Glomerular endothelial cell (primary cell): ENCODE data around the gene ARHGEF11. TPM values are rescaled to one million over a fixed set of nuclear protein-coding genes. Genes with fewer than 3 reads are reported as not detected.

ENCODE experiments used
- DNase-seq: peaks from one replicate; pipeline ENCODE4 v3.0.0-alpha.2; 2011; ENCODE audit warnings: low read depth, low spot score; ENCODE audit errors: extremely low read depth
- total RNA-seq: library from RNA; depleted of rRNA; stranded (reverse); fragments of >200 nt; gene quantifications from 2 replicates; pipeline ENCODE4 v1.2.3, GENCODE V29; 2015

ARHGEF11 gene
- total RNA-seq, 1 donor from 2014 or later = 28.2 TPM

- DNase-seq = no peak
Measured at GRCh38 chr1:157004806-157005205, 40.7 kb downstream of the ARHGEF11 start.

- no peak for DNase-seq
Measured at GRCh38 chr1:157004327-157004726, 41.2 kb downstream of the ARHGEF11 start.

- no peak for DNase-seq
Measured at GRCh38 chr1:157001304-157001703, 44.2 kb downstream of the ARHGEF11 start.

GRCh38 chr1:157000686-157001085 lies 44.9 kb downstream of the ARHGEF11 start:
- DNase-seq = no peak

GRCh38 chr1:156999596-157000320 lies 45.8 kb downstream of the ARHGEF11 start:
- DNase-seq = no peak

- DNase-seq = no peak
Measured at GRCh38 chr1:156998840-156999500, 46.6 kb downstream of the ARHGEF11 start.

GRCh38 chr1:156998301-156998700 lies 47.2 kb downstream of the ARHGEF11 start:
- no peak for DNase-seq

GRCh38 chr1:156995412-156995811 lies 50.1 kb downstream of the ARHGEF11 start:
- no peak for DNase-seq

GRCh38 chr1:156994277-156994676 lies 51.3 kb downstream of the ARHGEF11 start:
- no peak for DNase-seq

- DNase-seq = no peak
Measured at GRCh38 chr1:156993426-156994147, 52.0 kb downstream of the ARHGEF11 start.

GRCh38 chr1:156992215-156992614 lies 53.3 kb downstream of the ARHGEF11 start:
- no peak for DNase-seq

GRCh38 chr1:156987715-156988114 lies 57.8 kb downstream of the ARHGEF11 start:
- no peak for DNase-seq

- DNase-seq = no peak
Measured at GRCh38 chr1:156980551-156980950, 65.0 kb downstream of the ARHGEF11 start.

- no peak for DNase-seq
Measured at GRCh38 chr1:156975084-156975483, 70.5 kb downstream of the ARHGEF11 start.

GRCh38 chr1:156973417-156973816 lies 72.1 kb downstream of the ARHGEF11 start:
- no peak for DNase-seq

GRCh38 chr1:156970017-156970416 lies 75.5 kb downstream of the ARHGEF11 start:
- no peak for DNase-seq

GRCh38 chr1:156969496-156969895 lies 76.0 kb downstream of the ARHGEF11 start:
- no peak for DNase-seq

- DNase-seq = no peak
Measured at GRCh38 chr1:156964441-156964840, 81.1 kb downstream of the ARHGEF11 start.

- DNase-seq = no peak
Measured at GRCh38 chr1:156963621-156964020, 81.9 kb downstream of the ARHGEF11 start.

GRCh38 chr1:156961709-156962108 lies 83.8 kb downstream of the ARHGEF11 start:
- no peak for DNase-seq

GRCh38 chr1:156959925-156960324 lies 85.6 kb downstream of the ARHGEF11 start:
- DNase-seq = no peak

GRCh38 chr1:156959414-156959813 lies 86.1 kb downstream of the ARHGEF11 start:
- DNase-seq = no peak
